Globus pallidus (tissue), 1 donor: Measurements from ENCODE around the gene NFE2L3.
"Not testable (repeated sequence)": the region's sequence is repeated elsewhere in the genome, so short reads cannot be mapped to it uniquely, and the experiment has no call there.

Experiments used
- DNase-seq: peaks from one replicate; pipeline ENCODE4 v3.0.0-alpha.2; 2015; ENCODE audit warnings: low spot score

NFE2L3 gene

DNA sequence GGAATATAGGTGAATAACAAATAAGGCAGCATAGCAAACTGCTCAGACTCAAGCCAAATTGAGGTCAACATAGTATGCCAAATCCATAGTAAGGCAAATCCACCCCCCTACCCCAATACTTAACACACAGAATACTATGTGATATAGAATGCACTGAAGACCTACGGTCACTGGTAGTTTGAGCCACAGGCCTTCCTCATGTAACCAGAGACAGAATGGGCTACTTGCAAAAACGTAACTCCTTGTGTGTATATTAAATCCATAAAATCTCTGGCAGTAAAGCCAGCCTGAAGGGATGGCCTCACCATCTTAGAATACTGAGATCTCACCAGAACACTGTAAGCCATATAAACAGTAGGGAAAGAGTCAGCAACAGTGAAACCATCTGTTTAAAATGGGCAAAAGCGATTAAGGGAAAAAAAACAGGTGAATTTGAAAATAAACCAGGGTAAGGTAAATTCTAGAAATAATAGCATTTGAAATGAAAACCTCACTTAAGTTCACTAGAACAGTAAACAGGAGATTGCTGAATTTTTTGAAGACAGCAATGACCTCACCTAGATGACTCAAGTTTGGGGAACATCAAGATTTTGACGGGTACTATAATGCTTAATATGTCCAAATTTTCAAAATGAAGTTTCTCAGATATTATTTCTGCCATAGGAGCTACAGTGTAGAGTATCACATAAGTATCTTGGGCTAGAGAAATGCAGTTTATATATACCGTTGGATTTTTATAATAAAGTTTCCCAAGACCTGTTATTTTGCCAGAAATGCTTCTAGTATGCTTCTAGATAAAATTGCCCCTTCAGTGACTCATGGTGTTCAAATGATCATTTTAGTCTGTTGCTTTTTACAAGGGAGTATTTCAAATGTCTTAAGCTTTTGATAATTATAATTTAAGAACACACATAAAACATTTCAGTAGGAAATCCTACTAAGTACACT is 34.6 kb downstream of the NFE2L3 start:
- DNase-seq, result no peak

DNA sequence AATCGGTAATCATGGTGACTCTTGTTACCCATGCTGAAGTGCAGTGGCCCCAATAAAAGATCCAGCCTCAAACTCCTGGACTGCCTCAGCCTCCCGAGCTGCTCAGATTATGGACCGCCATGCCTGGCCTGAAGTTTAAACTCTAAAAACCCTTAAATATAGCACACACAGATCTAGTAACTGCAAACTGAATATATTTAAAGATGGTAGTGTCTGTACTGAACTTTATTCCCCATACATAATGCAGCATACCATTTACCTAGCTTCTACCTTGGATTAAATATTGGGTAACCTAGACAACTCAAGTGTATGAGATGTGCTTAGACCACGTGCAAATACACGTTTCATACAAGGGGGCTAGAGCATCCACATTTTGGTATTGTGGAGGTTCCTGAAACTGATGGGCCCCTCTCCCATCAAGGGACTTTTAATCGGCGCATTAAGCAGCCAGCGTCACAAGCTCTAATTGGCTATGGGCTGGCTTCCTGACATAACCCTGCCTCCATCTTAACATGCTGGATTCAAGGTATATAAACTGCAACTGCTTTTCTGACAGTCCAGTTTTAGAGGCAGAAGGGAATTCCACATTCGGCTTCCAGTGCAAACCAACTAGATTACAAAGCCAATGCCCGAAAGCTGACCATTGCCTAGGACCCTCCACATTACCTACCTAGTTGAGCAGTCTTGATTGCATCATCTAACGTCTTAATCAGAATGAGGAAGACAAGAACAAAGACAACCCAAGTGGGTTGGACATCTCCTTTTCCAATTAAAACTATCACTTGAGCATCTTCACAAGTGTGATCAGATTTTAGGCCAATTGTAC is 35.6 kb downstream of the NFE2L3 start:
- no peak for DNase-seq

DNA sequence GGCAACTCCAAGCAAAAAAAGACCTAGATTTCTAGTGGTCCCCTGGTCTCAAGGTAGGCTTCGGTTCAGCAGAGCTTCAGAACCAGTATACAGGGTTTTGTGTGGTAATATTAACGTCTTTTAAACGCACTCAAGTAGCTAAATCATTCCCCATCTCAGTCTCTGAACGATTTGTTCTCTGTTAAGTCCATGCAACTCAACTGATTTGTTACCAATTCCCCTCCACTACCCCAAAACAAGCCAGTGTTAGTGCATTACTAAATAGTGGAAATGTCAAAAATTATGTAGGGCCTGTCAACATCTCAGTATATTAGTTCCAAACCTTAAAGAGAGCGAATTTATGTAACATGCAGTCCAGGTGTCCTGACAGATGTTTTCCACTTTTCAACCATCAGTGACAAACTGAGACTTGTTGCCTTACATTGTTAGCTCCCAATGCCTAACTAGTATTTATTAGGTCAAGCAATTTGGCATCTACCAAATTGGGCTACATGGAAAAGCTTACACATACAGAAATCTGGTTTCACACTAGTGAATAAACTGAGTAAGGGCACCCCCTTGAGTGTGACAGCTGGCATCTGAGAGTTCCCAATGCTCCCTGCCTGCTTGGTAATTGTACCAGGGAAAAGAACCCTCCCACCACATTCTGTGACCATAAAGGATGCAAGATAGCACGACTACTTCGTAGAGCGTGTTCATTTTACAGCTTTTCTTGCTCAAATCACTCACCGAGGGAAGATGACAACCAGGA is 36.4 kb downstream of the NFE2L3 start:
- DNase-seq, result no peak

DNA sequence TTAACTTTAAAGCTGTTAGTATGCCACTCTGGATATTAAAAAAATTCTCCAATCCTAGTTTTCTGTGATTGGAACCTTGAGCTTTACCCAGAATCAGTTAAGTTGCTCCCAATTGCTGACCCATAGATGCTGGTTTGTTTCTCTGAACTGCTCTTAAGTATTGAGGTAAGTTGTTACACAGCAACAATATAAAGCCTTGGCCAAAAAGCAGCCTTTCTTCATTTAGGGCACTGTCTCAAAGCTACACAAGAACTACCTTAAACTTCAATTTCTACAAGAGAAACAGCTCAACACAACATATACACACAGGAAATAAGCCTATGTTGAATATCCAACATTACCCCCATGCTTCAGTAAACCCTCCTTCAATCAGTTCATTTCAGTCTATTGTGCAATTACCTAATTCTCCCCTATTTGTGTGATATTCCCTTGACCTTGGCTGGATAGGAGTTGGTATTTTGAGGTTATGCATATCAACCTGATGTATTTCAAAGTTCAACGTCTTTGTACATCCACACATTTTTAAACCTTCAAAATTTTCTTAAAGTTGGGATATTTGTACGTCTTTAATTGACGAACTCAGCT is 37.1 kb downstream of the NFE2L3 start:
- DNase-seq, result no peak

DNA sequence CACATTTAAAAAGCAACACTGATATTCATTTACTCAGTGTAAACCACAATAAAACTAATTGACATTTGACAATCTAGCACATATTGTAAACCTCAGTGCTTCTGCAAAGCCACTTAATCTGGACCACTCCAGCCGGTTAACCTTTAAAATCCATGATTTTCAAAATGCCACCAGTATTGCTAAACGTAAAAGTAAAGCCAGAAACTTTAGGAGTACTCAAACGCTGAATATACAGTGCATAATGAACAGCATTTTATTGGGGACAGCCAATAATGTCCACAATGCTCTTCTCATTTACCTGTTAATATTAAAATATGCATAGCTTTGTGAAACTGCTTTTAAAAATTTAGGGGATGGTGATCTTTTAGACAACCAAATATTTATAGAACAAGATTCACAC is 37.7 kb downstream of the NFE2L3 start:
- no peak for DNase-seq

DNA sequence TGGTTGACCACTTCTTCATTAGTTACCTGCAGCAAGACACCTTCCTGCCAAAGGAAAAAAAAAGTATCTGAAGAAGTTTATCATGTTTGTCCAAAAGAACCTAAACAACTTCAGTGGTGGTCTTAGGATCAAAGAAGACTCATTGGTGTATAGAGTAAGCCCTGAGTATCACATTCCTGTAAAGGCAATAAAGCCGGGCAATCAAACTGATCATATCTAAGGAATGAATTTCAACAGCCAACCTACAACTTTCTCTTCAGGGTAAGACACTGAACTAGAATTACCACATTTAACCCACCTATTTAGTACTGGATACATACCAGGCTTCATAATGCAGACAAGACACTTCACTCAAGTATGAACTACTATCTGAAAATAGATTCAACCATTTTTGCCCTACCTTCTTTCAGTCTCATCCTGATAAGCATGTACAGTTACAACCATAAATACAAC is 38.4 kb downstream of the NFE2L3 start:
- no peak for DNase-seq

DNA sequence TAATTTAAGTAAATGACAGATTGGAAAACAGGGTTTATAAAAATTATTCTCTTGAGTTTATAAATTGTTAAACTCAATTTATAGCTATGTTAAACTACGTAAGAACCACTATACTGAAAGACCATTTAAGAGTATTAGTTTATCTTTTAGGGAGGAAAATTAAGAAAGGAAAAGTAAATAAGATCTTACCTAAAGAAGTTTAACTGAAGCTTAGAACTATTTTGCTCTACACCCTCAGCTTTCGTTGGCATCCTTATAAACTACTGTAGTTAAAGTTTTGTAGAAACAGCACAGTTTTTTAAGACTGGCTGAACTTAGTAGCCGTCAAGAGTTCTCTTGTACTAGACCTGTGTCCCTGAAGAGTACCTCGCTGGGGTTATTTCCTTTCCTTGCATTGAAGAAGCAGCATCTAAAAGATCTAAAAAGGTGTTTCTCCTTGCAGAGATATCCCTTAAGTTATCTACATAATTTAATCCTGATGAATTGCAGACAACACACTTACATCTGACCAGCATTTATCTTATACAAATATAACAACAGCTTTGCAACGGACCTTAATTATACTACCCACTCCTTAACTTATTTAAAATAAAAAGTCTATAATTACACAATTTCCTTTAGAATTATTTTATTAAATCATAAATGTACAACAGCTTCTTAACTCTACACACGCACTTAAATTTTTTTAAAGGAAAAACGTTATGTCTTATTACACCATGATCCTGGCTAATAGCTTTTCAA is 39.4 kb downstream of the NFE2L3 start:
- DNase-seq, result no peak

DNA sequence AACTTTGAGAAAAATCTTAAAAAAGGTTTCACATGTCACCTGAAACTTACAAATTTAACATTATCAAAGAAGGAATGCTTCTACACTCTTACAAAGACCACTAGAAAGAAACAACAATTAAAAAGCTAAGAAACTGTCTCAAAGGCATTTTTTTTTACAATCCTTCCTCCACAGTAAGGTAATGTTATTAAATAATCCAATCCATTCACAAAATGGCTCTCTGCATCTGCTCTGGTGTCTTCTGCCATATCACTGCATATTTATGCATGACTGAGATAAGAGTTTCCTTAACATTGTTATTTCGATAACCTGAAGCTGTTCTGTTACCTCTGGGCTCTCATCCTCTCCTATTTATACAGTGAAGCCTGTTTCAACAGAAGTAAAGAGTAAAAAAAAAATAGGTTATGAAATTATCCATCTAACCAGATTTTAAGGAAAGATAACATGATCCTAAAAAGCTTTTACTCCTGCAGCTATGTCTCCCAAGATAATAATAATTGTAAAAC is 40.0 kb downstream of the NFE2L3 start:
- DNase-seq, result no peak

DNA sequence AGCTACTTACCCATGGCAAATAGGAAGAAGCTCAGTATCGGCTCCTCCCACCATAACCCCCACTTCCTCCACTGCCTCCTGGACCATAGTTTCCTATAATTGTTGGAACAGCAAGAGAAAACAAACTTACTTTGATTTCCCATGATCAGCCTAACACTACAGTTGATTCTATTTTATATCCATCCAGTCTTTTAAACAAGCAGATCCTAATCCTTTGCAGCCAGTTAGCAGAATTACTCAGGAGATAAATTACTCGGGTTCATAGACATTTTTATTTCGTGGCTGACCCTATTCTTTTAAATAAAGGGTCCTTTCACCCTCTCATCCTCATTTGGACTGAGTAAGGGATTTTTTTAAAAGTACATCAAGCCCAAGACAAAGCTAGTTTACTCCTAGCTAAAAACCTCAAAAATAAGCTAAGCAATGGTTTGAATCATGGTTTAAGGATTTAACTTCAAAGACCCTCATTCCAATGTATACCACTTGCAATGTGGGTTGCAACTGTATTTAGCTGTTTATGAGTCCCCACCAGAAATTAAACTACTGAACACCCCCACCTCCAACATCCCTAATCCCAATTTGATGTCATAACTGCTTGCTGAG is 40.6 kb downstream of the NFE2L3 start:
- no peak for DNase-seq

DNA sequence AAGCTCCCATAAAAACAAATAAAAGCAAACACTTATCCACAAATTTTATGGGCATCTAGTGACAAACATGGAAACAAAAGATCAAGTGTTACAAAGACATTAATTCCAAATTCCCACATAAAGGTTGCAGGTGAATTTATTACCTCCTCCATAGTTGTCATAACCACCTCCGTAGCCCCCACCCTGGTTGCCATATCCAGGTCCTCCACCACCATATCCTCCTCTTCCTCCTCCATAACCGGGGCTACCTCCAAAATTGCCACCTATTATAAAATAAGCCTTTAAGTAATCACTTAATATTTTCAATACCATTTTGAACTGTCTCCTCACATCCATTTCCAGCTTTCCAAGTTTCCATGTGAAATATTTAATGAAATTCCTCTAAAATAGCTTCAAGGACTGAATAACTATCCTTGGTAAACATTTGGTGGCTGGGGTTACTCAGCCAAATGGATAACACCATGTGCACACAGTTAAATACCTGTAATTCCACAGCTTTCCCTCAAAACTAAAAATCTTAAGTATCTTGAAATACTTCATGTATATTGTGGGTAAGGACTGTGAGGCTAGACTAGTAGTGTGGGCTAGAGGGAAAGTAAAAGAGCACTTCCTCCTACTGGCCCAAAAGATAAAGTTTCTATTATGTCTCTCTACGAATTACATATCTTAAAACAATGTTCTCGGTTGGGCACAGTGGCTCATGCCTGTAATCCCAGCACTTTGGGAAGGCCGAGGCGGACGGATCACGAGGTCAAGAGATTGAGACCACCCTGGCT is 41.6 kb downstream of the NFE2L3 start:
- DNase-seq, result no peak

DNA sequence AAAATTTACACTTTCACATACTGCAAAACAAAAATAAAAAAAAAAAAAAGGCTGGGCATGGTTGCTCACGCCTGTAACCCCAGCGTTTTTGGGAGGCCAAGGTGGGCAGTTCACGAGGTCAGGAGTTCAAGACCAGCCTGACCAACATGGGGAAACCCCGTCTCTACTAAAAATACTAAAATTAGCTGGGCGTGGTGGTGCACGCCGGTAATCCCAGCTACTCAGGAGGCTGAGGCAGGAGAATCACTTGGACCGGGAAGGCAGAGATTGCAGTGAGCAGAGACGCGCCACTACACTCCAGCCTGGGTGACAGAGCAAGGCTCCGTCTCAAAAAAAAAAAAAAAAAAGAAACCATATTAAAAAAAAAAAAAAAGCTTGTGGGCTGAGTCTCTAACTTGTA is 42.8 kb downstream of the NFE2L3 start:
- DNase-seq, result not testable (repeated sequence)

DNA sequence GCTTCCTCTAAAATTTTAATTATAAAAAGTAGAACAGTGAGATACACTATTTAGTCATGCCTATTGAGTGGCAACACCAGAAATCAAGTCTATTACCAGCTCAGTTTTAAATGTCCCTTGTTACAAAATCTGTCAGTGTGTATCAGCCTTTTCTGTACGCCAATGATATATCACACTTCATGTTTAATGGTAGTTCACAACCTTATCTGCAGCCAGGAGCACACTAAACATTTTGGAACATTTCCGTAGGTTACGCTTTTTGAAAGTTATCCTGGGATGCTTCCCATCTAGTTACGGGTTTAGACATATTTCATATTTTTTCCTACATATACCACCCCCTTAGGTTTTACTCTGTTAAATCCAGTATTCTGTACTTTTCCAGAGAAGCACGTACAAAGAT is 43.2 kb downstream of the NFE2L3 start:
- no peak for DNase-seq

DNA sequence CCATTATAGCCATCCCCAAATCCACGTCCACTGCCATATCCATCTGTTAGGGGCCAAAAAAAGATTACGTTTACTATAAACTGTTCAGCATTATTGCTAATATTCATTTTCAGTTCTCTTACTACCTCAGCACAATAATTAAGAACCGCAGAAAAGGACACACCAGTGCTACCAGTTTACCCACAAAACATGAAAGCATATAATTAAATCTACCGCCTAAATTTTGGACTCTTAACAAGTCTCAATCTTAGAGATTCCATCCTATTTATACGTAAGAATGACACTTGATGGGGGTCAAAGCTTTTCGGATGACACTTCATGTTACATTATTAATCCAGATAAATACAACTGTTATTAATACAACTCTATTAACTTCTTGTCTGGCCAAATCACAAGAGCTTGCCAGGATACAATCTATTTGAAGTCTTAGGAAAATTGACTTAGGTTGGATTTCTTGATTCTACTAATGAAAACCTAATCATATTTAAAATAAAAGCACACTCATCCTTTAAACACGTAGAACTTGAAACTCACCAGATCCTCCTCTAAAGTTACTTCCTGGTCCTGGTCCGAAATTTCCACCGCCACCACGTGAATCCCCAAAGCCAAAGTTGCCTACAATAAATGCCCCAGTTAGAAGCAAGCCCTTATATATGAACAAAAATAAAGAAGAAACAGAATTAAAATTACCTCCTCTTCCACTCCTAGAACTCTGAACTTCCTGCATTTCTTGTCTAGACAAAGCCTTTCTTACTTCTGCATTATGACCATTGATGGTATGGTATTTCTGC is 44.1 kb downstream of the NFE2L3 start:
- DNase-seq, result no peak

DNA sequence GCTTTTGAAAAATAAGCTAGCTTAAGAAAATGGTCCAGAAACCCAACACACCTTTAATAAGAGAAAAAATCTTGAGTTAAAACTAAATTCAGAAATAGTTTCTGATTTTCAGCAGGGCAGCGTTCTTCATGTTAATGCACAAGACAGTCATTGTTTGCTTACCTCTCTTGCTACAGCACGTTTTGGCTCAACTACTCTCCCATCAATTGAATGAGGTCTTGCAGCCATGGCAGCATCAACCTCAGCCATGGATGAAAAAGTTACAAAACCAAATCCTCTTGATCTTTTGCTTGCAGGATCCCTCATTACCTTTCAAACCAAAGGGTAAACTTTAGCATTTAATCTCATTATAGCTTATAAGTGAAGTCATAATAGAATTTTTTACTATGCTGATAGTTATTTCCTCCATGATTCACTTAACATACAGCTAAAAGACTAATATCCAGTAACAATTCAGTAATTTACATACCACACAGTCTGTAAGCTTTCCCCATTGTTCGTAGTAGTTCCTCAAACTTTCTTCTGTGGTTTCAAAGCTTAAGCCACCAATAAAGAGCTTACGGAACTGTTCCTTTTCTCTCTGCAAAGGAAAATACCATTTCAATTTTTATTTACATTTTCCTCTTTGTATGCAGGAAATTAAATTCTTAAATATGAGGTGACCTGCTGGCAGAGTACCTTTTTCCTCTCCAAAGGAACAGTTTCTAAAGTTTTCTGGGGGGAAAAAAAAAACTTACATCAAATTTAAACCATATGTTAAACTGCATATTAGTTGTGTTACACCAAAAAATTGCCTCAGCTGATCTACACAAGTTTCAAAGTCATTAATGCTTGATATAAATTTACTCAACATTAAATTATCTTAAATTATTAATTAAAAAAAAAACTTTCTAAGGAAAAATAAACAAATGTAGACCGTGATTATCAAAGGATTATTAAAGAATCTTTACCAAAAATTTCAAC is 45.4 kb downstream of the NFE2L3 start:
- DNase-seq, result no peak

DNA sequence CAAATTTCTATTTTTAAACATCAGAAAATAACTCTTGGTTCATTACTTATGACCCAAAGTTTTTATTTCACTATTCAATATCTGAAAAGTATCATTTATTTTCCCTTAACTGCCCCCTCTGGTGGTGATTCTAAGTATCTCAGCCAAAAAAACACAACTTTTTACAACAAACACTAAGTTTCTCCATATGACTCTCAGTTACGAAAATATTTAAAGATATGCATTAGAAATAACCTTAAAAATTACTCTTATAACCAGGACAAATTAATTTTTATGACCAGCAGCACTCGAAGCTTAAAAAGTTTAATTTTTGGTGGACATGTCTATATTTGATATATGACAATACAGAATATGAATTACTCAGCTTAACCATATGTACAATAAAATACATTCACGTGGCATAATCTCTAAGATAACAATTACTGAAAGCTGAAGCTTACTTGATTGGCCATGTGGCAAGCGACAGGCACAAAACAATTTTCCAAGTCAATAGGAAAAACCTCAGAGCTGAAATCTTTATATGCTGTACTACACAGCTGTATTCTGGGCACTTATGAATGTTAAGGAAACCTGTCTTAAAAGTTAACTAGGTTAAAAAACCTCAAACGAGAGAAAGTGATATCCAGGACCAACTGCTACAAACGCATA is 46.3 kb downstream of the NFE2L3 start:
- DNase-seq, result peak; percentile 51

DNA sequence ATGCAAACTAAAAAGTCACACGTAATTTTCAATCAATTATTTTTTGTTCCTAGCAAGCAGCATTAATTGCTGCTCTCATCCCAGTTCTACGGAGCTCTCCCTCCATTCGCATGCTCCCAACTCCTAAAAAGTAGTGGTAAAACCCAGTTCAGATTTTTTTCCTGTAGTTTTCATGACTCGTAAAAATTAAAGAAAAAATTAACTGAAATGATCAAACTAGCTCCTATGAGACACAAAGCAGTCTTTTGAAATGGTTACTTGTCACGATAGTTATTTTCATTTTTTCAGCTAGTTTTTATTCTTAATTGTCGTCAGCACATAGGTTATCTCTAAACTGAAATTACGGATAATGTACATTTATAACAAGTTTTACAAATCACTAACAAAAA is 46.8 kb downstream of the NFE2L3 start:
- no peak for DNase-seq
